GM21367 (cell line): ENCODE measurements around the gene PDZD2.

Experiments
- ATAC-seq: cut with Tn5 transposase; IDR thresholded peaks from one replicate; pipeline ENCODE4 v1.9.1; 2021; ENCODE audit not compliant: unreplicated experiment

Gene PDZD2

GRCh38 chr5:31637851-31638250 is 1.1 kb upstream of the PDZD2 start:
- no peak for ATAC-seq

GRCh38 chr5:31638345-31638744 is 586 bp upstream of the PDZD2 start:
- peak; percentile 14 for ATAC-seq

- no peak for ATAC-seq
Observed at GRCh38 chr5:31639481-31640411, 815 bp downstream of the PDZD2 start.

DNA sequence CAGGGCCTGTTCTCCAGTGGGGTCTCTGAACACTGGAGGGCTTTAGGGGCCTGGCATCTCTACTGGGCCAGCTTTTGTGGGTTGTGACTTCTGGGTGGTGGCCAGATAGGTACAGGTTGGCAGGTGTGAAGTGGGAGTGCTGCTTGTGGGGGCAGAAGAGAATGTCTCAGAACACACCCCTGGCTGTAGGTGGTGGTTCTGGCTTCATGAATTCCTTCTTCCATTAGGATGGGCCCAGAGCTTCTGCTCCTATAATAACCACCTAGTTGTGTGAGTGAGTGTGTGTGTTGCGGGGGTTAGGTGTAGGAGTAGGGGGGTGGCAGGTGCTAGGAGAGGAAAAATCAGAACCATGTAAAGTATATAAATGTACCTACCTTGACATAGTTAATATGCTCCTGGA is 1.6 kb downstream of the PDZD2 start:
- ATAC-seq = no peak

GRCh38 chr5:31641059-31641458 is 2.1 kb downstream of the PDZD2 start:
- ATAC-seq = no peak

DNA sequence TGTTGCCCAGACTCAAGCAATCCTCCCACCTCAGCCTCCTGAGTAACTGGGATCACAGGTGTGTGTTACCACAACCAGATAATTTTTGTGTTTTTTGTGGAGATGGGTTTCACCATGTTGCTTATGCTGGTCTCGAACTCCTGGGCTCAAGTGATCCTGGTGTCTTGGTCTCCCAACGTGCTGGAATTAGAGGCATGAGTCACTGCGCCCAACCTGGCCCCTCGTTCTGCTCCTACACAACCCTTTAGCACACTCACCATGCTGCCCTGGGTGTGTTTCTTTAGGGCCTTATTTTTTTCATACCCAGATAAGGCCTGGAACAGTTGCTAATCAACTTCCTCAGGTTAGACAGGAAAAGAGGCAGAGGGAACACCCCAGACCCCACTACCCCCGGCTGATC is 2.6 kb downstream of the PDZD2 start:
- no peak for ATAC-seq

GRCh38 chr5:31645420-31646081 is 6.6 kb downstream of the PDZD2 start:
- ATAC-seq = no peak

- no peak for ATAC-seq
Observed at GRCh38 chr5:31648326-31648725, 9.4 kb downstream of the PDZD2 start.

DNA sequence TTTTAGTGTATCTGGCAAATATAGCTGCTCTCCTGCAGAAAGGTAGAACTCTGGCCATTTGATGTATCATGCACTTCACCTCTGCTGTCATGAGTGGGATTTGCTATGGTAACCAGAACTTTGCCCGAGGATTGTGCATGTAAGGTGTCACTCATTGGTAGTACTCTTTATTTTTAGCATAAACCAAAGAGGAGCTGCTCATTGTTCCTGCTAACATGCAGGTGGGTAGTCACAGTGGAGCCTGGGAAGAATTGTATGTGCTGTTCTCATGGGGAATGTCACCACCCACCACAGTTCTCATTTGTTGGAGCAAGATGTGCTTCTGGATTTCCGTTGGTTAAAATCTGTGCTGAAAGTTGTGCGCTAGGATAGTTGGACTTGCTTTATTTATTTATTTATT is 12.3 kb downstream of the PDZD2 start:
- no peak for ATAC-seq

DNA sequence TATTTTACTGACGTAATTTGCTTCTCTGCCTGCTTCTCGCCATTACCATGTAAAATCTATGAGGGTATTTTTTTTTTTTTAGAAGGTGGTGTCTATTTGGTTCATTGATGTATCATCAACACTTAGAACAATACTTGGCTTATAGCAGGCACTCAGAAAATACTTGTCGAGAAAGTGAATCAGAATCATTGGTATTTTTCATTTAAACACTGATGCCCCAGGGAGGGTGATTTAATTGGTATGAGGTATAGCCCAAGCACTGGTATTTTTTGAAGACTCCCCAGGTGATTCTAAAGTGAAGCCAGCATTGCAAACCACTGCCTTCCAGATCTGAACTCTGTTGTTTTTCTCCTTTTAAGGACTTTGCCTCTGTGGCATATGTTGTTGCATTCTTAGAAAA is 16.6 kb downstream of the PDZD2 start:
- ATAC-seq = no peak

DNA sequence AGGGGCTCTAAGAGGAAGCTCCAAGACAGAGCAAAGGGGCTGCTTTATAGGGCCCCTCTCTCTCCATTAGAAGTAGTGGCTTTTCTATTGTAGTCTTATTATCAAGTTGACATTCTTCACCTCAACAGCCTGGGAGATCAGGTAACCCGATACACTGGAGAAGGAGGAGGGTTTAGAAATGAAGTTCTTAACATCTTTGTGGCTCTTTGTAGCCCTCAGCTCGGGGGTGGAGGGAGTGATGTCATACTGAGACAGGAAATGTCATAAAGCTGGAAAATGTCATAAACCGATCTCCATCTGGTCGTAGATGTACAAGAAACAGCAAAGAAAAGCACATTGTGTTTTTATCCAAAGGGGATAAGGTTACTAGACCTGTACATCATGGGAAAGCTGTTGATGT is 17.9 kb downstream of the PDZD2 start:
- no peak for ATAC-seq

GRCh38 chr5:31657315-31657979 is 18.5 kb downstream of the PDZD2 start:
- no peak for ATAC-seq

DNA sequence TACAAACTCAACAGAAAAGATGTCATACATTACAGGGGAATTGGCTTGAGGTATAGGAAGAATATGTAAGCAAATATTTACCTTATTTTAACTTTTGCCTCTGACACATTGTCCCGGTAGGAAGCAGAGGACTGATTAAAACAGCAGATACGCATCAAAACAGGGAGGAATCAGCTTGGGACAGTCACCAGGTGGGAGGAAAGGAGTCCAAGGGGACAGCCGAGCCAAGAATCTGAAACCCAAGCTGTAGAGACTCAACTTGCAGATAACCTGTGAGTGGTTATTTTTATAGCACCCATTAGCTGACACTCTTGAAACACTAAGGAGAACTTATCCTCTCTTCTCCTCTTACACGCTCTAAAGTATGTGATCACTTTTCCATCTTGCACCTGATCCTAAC is 22.3 kb downstream of the PDZD2 start:
- no peak for ATAC-seq

DNA sequence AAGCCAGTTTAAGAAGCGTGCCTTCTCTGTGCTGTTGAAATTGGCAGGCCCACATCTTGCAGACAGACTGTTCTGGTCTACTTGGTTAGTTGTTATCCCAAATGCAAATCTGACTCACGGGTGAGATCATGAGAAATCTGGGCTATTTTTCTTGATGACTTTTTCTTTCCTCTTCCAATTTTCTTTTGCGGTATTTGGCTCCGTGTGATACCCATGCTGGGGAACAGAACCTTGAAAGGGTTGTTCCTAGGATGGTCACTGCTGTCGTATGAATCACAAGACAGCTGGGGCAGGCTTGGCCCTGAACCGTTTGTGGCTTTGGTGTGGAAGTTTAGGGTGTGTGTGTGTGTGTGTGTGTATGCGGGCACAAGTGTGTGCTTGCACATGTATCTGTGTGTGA is 24.6 kb downstream of the PDZD2 start:
- ATAC-seq = no peak

- no peak for ATAC-seq
Observed at GRCh38 chr5:31664566-31664965, 25.6 kb downstream of the PDZD2 start.

DNA sequence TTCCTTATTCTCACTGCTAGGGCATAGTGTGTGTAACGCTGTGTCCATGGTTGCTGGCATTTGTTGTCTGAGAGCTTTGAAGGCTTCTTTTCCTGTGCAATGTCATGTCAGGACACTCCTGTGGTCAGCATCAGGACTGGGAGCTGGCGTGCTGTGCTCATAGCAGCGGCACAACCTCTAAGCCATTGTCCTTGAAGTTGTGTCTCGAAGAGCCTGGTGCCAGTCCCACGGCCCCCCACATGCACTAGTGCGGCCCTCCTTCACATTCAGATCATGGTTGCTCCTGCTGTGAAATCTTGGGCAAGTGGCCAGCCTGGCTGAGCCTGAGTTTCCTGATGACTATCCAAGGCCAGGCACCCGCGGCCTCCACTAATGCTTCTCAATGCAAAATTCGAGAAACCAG is 32.4 kb downstream of the PDZD2 start:
- no peak for ATAC-seq

DNA sequence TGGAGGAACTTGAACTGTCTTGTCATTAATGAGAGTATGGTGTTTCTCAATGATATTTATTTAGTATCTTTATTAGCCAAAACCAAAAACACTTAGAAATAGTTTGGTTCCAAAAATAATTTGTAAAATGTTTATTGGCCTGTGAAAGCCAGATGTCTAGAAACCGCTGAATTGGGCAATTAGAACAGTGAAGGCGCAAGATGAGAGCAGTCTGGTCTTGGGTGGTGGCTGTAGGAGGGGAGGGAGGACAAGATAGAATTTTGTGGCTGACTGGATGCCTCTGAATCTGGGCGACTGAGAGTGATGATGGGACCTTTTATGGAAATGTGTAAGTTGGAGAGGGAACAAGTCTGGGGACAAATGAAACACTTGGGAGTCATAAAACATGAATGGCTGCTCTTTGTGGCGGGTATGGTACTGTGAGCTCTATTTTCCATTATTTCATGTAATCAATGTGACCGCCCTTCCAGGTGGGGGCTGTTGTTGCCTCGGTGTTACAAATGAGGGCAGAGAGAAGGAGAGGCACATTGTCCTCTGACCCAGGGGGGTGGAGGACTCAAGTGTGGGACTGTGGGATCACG is 35.5 kb downstream of the PDZD2 start:
- ATAC-seq = no peak

GRCh38 chr5:31675472-31675871 is 36.5 kb downstream of the PDZD2 start:
- no peak for ATAC-seq

DNA sequence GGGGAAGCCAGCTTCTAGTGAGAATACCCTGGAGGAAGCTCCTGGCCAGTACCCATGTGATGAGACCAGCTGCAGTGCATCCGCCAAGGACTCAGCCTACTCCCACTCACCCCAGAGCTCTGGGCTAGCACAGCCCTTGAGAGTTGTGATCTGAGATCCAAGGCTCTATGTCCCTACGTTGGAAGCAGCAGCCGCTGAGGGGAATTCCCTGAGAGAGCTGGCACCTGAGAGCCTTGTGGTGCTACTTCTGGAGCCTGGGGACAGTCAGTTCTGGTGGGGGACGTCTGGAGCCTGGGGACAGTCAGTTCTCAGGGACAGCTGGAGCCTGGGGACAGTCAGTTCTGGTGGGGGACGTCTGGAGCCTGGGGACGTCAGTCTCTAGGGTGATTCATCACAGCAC is 39.2 kb downstream of the PDZD2 start:
- ATAC-seq = no peak

- no peak for ATAC-seq
Observed at GRCh38 chr5:31680528-31680927, 41.6 kb downstream of the PDZD2 start.

DNA sequence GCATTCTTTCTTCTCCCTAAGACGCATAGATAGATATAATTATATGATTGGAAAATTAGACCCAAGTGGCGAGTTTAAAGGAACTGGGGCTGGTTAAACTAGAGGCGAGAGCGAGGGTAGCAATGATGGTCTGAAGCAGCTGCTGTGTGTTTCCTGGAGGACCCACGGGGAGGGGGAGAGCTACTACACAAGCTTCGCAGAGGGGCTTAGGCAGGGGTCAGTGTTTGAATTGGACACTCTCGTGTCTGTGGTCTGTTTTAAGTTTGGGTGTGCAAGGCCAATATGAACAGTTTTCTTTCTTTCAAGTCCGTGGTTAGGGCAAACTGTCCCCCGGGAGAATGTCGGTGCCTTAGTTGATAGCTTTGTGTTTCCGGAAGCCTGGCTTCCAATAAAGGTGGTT is 43.1 kb downstream of the PDZD2 start:
- no peak for ATAC-seq

DNA sequence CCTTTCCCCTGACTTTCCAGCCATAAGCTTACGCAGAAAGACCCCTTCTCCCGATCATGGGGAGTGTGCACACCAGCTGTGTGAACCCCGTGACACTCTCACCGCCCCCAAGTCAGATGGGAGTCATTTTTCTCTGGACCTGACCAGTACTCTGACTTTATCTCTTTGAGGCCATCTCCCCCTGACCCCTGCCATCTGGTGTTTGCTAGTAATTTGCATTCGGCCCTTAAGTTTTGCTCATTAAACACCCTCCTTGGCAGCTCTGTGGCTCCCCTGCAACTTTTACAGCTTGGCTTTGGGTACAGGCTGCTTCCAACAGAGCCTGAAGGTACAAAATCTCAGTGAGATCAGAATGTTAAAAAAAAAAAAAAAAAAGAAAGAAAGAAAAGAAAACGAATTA is 43.9 kb downstream of the PDZD2 start:
- ATAC-seq = no peak
